HFF-Myc (cell line): ENCODE data around the gene DENND1A.
"Not testable (repeated sequence)": the region's sequence is repeated elsewhere in the genome, so short reads cannot be mapped to it uniquely, and the experiment has no call there.

Source experiments
- DNase-seq: peaks from one replicate; pipeline ENCODE4 v3.0.0-alpha.2; 2011; ENCODE audit warnings: low read depth; ENCODE audit errors: extremely low read depth
- H3K4me3 ChIP-seq: replicated peaks from 2 replicates; pipeline ENCODE4 v1.5.1; 2011; ENCODE audit warnings: low read depth, mild to moderate bottlenecking, control low read depth, low read length
- TF ChIP-seq, protein P1 (sequence below): IDR thresholded peaks from 2 replicates; pipeline ENCODE4 v1.5.1; 2012; ENCODE audit warnings: mild to moderate bottlenecking, low read depth, low read length, control low read depth; ENCODE audit errors: missing control alignments

The DENND1A gene, protein sequence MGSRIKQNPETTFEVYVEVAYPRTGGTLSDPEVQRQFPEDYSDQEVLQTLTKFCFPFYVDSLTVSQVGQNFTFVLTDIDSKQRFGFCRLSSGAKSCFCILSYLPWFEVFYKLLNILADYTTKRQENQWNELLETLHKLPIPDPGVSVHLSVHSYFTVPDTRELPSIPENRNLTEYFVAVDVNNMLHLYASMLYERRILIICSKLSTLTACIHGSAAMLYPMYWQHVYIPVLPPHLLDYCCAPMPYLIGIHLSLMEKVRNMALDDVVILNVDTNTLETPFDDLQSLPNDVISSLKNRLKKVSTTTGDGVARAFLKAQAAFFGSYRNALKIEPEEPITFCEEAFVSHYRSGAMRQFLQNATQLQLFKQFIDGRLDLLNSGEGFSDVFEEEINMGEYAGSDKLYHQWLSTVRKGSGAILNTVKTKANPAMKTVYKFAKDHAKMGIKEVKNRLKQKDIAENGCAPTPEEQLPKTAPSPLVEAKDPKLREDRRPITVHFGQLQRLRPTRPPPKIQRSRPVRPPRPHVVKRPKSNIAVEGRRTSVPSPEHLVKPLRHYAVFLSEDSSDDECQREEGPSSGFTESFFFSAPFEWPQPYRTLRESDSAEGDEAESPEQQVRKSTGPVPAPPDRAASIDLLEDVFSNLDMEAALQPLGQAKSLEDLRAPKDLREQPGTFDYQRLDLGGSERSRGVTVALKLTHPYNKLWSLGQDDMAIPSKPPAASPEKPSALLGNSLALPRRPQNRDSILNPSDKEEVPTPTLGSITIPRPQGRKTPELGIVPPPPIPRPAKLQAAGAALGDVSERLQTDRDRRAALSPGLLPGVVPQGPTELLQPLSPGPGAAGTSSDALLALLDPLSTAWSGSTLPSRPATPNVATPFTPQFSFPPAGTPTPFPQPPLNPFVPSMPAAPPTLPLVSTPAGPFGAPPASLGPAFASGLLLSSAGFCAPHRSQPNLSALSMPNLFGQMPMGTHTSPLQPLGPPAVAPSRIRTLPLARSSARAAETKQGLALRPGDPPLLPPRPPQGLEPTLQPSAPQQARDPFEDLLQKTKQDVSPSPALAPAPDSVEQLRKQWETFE

DNA sequence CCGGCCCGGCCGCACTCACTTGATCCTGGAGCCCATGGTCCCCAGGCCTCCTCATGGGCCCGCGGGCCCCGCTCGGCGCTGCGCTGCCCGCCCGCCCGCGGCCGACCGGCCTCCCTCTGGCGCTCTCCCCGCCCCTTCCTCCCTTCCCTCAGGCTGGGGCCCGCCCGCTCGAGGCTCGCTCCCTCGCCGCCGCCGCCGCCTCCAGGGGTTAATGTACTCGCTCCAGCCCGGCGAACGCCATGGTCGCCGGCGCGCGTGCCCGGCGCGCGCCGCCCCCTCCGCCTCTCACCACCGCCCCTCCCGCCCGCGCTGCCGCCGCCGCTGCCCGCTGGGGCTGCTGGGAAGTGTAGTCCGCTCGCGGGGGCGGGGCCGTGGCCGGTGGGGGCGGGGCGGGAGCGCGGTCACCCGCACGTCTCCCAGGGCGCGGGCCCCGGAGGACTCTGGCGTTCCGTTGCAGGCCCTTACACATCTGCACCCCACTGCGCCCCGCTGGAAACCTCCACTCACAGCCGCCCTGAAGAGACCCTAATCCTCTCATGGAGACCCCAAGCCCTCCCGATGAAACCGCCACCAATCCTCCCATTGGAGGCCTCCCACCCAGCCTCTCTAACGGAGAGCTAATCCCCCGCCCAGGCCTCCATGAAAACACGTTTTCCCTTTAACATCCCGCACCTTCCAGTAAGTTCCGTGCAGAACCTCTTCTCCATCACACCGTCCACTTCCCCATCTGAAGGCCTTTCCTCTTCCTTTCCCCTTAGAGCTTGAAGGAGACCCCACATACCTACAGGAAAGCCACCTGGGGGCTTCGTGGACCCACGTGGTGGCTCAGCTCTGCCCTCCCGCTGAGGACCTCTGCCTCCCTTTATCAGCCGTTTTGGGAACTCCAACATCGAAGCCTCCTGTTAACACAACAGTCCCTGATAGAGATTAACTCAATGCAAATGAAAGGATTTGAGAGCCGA is at the start of gene DENND1A:
DENND1A (minus strand) TSS at position 257 of the 962 bp plus-strand sequence; CDS start at position 36, 221 bp downstream.
- peak; percentile 44 for DNase-seq
- H3K4me3 ChIP-seq: peak within 1 kb of the TSS; percentile 87
- TF ChIP-seq, protein P1, sequence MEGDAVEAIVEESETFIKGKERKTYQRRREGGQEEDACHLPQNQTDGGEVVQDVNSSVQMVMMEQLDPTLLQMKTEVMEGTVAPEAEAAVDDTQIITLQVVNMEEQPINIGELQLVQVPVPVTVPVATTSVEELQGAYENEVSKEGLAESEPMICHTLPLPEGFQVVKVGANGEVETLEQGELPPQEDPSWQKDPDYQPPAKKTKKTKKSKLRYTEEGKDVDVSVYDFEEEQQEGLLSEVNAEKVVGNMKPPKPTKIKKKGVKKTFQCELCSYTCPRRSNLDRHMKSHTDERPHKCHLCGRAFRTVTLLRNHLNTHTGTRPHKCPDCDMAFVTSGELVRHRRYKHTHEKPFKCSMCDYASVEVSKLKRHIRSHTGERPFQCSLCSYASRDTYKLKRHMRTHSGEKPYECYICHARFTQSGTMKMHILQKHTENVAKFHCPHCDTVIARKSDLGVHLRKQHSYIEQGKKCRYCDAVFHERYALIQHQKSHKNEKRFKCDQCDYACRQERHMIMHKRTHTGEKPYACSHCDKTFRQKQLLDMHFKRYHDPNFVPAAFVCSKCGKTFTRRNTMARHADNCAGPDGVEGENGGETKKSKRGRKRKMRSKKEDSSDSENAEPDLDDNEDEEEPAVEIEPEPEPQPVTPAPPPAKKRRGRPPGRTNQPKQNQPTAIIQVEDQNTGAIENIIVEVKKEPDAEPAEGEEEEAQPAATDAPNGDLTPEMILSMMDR: no peak

DNA sequence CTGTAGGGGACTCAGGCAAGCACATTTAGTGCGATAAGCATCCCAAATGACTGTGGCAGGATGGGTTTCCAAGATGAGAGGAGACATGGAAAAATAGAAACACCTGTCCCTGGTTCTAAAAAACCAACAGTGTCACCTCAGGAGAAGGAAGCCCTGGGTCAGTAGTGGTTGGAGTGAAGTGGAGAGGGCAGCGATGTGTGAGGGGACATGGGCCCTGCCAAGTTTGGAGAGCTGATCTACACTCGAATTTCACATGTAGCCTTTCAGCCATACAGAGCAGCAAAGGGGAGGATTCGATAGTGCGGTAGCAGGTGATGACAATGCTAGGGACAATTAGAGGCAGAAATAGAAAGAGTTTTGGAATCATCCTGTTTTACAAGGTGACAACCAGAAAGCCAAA is 49.1 kb upstream of the DENND1A start:
- TF ChIP-seq, protein P1: no peak
- H3K4me3 ChIP-seq: no peak overlapping the region
- DNase-seq: no peak

DNA sequence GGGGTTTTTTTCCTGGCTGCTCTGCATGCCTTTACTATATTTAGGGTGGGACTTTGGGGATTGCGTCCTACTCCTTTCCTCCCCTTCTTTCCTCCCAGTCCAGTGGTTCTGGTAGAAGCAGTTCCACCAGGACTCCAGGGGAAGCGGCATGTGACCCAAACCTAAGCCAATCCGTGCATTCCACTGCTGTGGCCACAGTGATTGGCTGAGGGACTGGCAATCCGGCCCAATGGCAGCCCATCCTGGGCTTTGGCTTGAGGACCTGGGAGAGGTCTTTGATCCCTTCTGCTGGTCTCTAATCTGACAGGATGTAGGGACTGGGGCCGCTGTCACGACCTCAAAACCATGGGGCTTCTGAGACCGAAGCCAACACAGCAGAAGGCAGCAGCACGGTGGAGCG is 46.7 kb upstream of the DENND1A start:
- H3K4me3 ChIP-seq, DNase-seq: not testable (repeated sequence)

DNA sequence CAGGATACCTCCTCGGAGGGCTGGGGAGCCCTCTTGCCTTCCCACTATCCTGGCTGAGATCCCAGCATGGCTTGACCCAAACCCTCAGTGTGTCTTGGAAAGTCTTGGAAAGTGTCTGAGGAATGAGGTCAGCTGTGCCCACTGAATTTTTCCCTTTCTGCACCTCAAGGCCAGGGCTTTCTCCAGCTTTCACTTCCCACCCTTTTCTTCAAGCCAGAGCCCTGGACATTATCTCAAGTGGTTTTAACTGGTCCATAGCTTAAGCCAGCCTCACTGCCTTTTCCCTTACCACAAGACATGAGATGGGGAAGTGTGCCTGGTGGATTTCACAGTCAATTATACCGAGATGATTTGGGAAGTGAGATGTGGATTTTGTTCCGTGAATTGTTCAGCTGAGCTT is 45.9 kb upstream of the DENND1A start:
- H3K4me3 ChIP-seq: no peak overlapping the region
- TF ChIP-seq, protein P1: no peak
- no peak for DNase-seq

DNA sequence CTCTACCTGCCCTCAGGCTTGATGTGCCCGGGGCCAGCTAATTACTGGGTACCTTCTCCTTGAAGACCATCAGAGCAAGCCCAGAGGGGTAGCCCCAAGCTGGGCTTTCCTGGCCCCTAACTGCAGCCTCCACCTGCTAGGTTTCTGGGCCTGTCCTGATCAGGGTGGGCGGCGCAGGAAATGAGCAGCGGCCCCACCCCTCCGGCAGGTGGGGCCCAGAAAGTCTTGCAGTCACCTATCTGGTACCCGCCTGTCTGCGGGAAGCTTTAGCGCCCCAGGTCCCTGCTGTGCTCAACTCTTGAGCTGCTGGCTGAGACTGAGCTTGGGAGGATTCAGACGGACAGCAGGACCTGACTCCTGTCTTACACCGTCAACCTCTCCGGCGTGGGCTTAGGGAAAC is 44.5 kb upstream of the DENND1A start:
- DNase-seq: no peak
- TF ChIP-seq, protein P1: no peak
- H3K4me3 ChIP-seq: no peak overlapping the region

DNA sequence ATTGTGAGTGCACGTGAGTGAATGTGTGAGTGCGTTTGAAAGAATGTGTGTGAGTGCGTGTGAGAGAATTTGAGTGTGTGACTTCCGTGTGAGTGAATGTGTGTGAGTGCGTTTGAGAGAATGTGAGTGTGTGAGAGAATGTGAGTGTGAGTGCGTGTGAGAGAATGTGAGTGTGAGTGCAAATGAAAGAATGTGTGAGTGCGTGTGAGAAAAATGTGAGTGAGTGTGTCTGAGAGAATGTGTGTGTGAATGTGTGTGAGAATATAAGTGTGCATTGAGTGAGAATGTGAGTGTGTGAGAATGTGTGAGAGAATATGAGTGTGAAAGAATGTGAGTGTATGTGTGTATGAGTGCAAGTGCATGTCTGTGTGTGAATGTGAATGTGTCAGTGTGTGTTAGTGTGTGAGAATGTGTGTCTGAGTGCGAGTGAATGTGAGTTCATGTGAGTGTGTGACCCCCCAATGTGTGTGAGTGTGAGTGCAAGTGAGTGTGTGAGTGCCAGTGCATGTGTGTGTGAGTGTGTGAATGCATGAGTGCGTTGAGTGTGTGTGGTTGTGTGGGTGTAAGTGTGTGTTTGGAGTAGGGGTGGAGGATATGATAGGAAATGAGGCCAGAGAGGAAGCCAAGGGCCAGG is 43.8 kb upstream of the DENND1A start:
- DNase-seq: no peak
- no peak overlapping the region for H3K4me3 ChIP-seq
- TF ChIP-seq, protein P1: no peak
